Activated CD8-positive, alpha-beta T cell treated with anti-CD3 and anti-CD28 coated beads, Interleukin-2, amount 10 ng/mL, durations not matched to agents 7 days and 5 days (primary cell): ENCODE data around the gene MS4A3. TPM values are rescaled to one million over a fixed set of nuclear protein-coding genes. Genes with fewer than 3 reads are reported as not detected.
"Not testable (repeated sequence)": the region's sequence is repeated elsewhere in the genome, so short reads cannot be mapped to it uniquely, and the experiment has no call there.

Experiments
- ATAC-seq: fragments of 150-1000 bp; cut with Tn5 transposase; one replicate; pipeline ENCODE4 v1.10.0; 2021; ENCODE audit warnings: moderate library complexity
- CTCF ChIA-PET: fragments of 350-600 bp; sonication (Branson Sonifier 250); formaldehyde crosslinking; loops from one replicate; lab custom pipeline; 2021; ENCODE audit warnings: antibody characterized with exemption; lab: Charles Lee
- POLR2A ChIA-PET: fragments of 350-600 bp; sonication (Branson Sonifier 250); formaldehyde crosslinking; loops from one replicate; lab custom pipeline; 2021; ENCODE audit warnings: antibody characterized with exemption; lab: Charles Lee
- DNase-seq: peaks from one replicate; pipeline ENCODE4 v3.0.0-alpha.2; 2020
- H3K27ac Mint-ChIP-seq: one replicate; pipeline ENCODE4 v1.8.0; 2021; ENCODE audit warnings: mild to moderate bottlenecking, mixed read lengths
- H3K27me3 Mint-ChIP-seq: one replicate; pipeline ENCODE4 v1.8.0; 2021; ENCODE audit warnings: low read depth, mixed read lengths
- H3K36me3 Mint-ChIP-seq: one replicate; pipeline ENCODE4 v1.8.0; 2021; ENCODE audit warnings: low read depth, mixed read lengths
- H3K4me1 Mint-ChIP-seq: one replicate; pipeline ENCODE4 v1.8.0; 2021; ENCODE audit warnings: low read depth, mixed read lengths
- H3K4me3 Mint-ChIP-seq: one replicate; pipeline ENCODE4 v1.8.0; 2021; ENCODE audit warnings: mild to moderate bottlenecking, mixed read lengths
- H3K9me3 Mint-ChIP-seq: one replicate; pipeline ENCODE4 v1.8.0; 2022; ENCODE audit warnings: mixed read lengths; ENCODE audit not compliant: insufficient read depth
- total RNA-seq, 2 experiments: library from RNA; stranded (reverse); gene quantifications; one replicate each; pipeline ENCODE4 v1.2.3, GENCODE V29; 2021

MS4A3 gene
- total RNA-seq, 2 experiments from 2014 or later = not detected

DNA sequence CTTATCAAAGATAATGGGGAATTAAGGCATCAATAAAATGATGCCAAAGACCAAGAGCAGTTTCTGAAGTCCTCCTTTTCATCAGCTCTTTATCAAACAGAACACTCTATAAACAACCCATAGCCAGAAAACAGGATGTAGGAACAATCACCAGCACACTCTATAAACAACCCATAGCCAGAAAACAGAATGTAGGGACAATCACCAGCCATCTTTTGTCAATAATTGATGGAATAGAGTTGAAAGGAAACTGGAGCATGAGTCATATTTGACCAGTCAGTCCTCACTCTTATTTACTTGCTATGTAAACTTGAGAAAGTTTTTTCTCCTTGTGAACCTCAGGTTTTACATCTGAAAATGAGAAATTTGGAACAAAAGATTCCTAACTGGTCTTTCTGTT is 42.0 kb downstream of the MS4A3 start:
- no peaks in the 10 kb centered on the region for H3K9me3 Mint-ChIP-seq

DNA sequence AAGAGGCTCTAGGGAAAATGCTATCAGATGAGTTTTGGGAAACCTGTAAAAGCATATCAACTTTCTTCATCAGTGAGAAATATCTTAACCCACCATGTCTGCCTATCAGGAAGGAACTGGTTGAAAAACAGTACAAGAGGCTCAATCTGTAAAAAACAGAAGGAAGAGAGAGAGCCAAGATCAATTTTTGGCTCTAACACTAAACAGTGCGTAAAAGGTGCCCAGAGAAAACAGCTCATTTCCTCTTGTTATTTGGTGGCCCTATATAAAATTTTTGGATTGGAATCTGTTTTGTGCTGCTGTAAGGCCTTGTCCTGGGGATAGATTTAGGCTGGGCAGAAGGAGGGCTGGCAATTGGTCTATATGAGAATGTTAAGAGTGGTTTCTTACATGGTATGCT is 44.1 kb downstream of the MS4A3 start:
- no peaks in the 10 kb centered on the region for H3K4me1 Mint-ChIP-seq
- no peaks in the 10 kb centered on the region for H3K36me3 Mint-ChIP-seq
- H3K27ac Mint-ChIP-seq = no peak overlapping the region
- H3K9me3 Mint-ChIP-seq = no peaks in the 10 kb centered on the region
- no peaks in the 10 kb centered on the region for H3K27me3 Mint-ChIP-seq
- no peak overlapping the region for H3K4me3 Mint-ChIP-seq
- POLR2A ChIA-PET = no interaction called here
- DNase-seq = no peak
- CTCF ChIA-PET = no interaction called here
- no peak for ATAC-seq

More for the DNA sequence above, 42.0 kb downstream of the MS4A3 start:
- no peaks in the 10 kb centered on the region for H3K4me1 Mint-ChIP-seq
- no peak overlapping the region for H3K27ac Mint-ChIP-seq
- no peak for ATAC-seq
- DNase-seq = no peak
- no peak overlapping the region for H3K4me3 Mint-ChIP-seq
- H3K27me3 Mint-ChIP-seq = no peaks in the 10 kb centered on the region
- no peaks in the 10 kb centered on the region for H3K36me3 Mint-ChIP-seq
- ChIA-PET CTCF (interaction anchor here (0.8 kb wide), 1 partner anchor 22 kb away, joined by 3 read pairs; no protein-coding TSS in a partner anchor), POLR2A (no interaction called here)

DNA sequence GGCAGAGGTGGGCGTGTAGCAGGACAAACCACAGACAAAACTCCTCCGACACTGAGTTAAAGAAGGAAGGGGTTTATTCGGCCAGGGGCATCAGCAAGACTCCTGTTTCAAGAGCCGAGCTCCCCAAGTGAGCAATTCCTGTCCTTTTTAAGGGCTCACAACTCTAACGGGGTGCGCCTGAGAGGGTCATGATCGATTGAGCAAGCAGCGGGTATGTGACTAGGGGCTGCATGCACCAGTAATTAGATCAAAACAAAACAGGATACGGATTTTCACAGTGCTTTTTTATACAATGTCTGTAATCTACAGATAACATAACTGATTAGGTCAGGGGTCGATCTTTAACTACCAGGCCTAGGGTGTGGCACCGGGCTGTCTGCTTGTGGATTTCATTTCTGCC is 44.9 kb downstream of the MS4A3 start:
- H3K27ac Mint-ChIP-seq, DNase-seq, H3K4me1 Mint-ChIP-seq, POLR2A ChIA-PET, H3K27me3 Mint-ChIP-seq, H3K4me3 Mint-ChIP-seq, H3K36me3 Mint-ChIP-seq, CTCF ChIA-PET, ATAC-seq, H3K9me3 Mint-ChIP-seq: not testable (repeated sequence)

- POLR2A ChIA-PET, H3K36me3 Mint-ChIP-seq, H3K9me3 Mint-ChIP-seq, ATAC-seq, H3K27me3 Mint-ChIP-seq, H3K4me3 Mint-ChIP-seq, H3K27ac Mint-ChIP-seq, CTCF ChIA-PET, DNase-seq, H3K4me1 Mint-ChIP-seq: not testable (repeated sequence)
These were observed 48.1 kb downstream of the MS4A3 start for GRCh38 chr11:60104471-60105115.

DNA sequence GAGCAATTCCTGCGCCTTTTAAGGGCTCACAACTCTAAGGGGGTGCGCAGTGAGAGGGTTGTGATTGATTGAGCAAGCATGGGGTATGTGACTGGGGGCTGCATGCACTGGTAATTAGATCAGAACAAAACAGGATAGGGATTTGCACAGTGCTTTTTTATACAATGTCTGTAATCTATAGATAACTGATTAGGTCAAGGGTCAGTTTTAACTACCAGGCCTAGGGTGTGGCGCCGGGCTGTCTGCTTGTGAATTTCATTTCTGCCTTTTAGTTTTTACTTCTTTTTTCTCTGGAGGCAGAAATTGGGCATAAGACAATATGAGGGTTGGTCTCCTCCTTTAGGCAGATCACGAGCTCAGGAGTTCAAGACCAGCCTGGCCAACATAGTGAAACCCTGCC is 52.2 kb downstream of the MS4A3 start:
- H3K4me1 Mint-ChIP-seq, ATAC-seq, H3K27me3 Mint-ChIP-seq, H3K36me3 Mint-ChIP-seq, DNase-seq, H3K9me3 Mint-ChIP-seq, H3K4me3 Mint-ChIP-seq, H3K27ac Mint-ChIP-seq, POLR2A ChIA-PET, CTCF ChIA-PET: not testable (repeated sequence)

- ATAC-seq = no peak
- no peaks in the 10 kb centered on the region for H3K36me3 Mint-ChIP-seq
- no peaks in the 10 kb centered on the region for H3K27me3 Mint-ChIP-seq
- no peaks in the 10 kb centered on the region for H3K4me1 Mint-ChIP-seq
- POLR2A ChIA-PET = no interaction called here
- no peak for DNase-seq
- H3K27ac Mint-ChIP-seq = no peak overlapping the region
- H3K4me3 Mint-ChIP-seq = no peak overlapping the region
- no peaks in the 10 kb centered on the region for H3K9me3 Mint-ChIP-seq
- CTCF ChIA-PET = no interaction called here
These were observed 55.3 kb downstream of the MS4A3 start for GRCh38 chr11:60111793-60112192.

- H3K36me3 Mint-ChIP-seq = no peaks in the 10 kb centered on the region
- DNase-seq (no peak), ATAC-seq (no peak)
- H3K27ac Mint-ChIP-seq = no peak overlapping the region
- H3K9me3 Mint-ChIP-seq = no peaks in the 10 kb centered on the region
- H3K27me3 Mint-ChIP-seq = no peaks in the 10 kb centered on the region
- H3K4me3 Mint-ChIP-seq = no peak overlapping the region
- H3K4me1 Mint-ChIP-seq = no peaks in the 10 kb centered on the region
- CTCF ChIA-PET = no interaction called here
- POLR2A ChIA-PET = no interaction called here
These were observed 60.7 kb downstream of the MS4A3 start for GRCh38 chr11:60116996-60117790.

- Mint-ChIP-seq H3K9me3 (no peaks in the 10 kb centered on the region), H3K4me3 (no peak overlapping the region), H3K4me1 (no peaks in the 10 kb centered on the region), H3K27ac (no peak overlapping the region), H3K27me3 (no peaks in the 10 kb centered on the region), H3K36me3 (no peaks in the 10 kb centered on the region)
- ATAC-seq (no peak), DNase-seq (no peak)
- POLR2A ChIA-PET = no interaction called here
- CTCF ChIA-PET = no interaction called here
These were observed 61.9 kb downstream of the MS4A3 start for GRCh38 chr11:60118338-60118737.

- ChIA-PET POLR2A (no interaction called here), CTCF (no interaction called here)
- ATAC-seq (no peak), DNase-seq (no peak)
- no peaks in the 10 kb centered on the region for H3K27me3 Mint-ChIP-seq
- no peaks in the 10 kb centered on the region for H3K4me1 Mint-ChIP-seq
- H3K9me3 Mint-ChIP-seq = no peaks in the 10 kb centered on the region
- H3K27ac Mint-ChIP-seq = no peak overlapping the region
- no peak overlapping the region for H3K4me3 Mint-ChIP-seq
- H3K36me3 Mint-ChIP-seq = no peaks in the 10 kb centered on the region
These were observed 63.2 kb downstream of the MS4A3 start for GRCh38 chr11:60119710-60120109.

Other genes with a start within 250 kb of the MS4A3 start
- 10 to 100 TPM; 85.7 to 86.0 TPM for gene MRPL16, start 245.9 kb upstream of the MS4A3 start, total RNA-seq
- not detected for gene CBLIF, start 211.2 kb upstream of the MS4A3 start, total RNA-seq
- not detected for gene TCN1, start 190.2 kb upstream of the MS4A3 start, total RNA-seq
- gene OOSP3, start 177.9 kb upstream of the MS4A3 start, total RNA-seq = under 1 TPM in 1 of 2 experiments, not detected in 1; 0.29 TPM
- not detected for gene OOSP1, start 118.2 kb upstream of the MS4A3 start, total RNA-seq
- gene OOSP4A, start 92.6 kb upstream of the MS4A3 start, total RNA-seq = not detected
- gene OOSP4B, start 39.5 kb upstream of the MS4A3 start, total RNA-seq = not detected
- gene OOSP2, start 16.3 kb upstream of the MS4A3 start, total RNA-seq = not detected
- not detected for gene MS4A2, start 32.0 kb downstream of the MS4A3 start, total RNA-seq
- gene MS4A6A, start 126.4 kb downstream of the MS4A3 start, total RNA-seq = not detected
- gene MS4A4E, start 186.5 kb downstream of the MS4A3 start, total RNA-seq = not detected
- not detected for gene MS4A4A, start 224.0 kb downstream of the MS4A3 start, total RNA-seq